H1 (cell line): ENCODE data around the gene FXR1. TPM values are rescaled to one million over a fixed set of nuclear protein-coding genes. Genes with fewer than 3 reads are reported as not detected.

Source experiments
- CTCF ChIA-PET: fragments of 300-600 bp; sonication (Branson Sonifier 250); formaldehyde crosslinking; loops from one replicate; lab custom pipeline; 2021; ENCODE audit not compliant: partially characterized antibody; lab: Charles Lee
- POLR2A ChIA-PET: fragments of 300-600 bp; sonication (Branson Sonifier 250); formaldehyde crosslinking; loops from one replicate; lab custom pipeline; 2021; ENCODE audit warnings: inconsistent platforms; ENCODE audit not compliant: partially characterized antibody; lab: Charles Lee
- DNase-seq, 2 experiments: peaks; one replicate each; pipeline versions ENCODE4 v3.0.0 to v3.0.0-alpha.2; 2010 to 2022; ENCODE audit warnings: low spot score in 2 of 2, low read depth in 1 of 2, mixed read lengths in 1 of 2
- FAIRE-seq: peaks from 2 replicates; lab custom pipeline; 2011; peaks lifted over from hg19 to GRCh38; lab: Jason Lieb, UNC
- H2AFZ ChIP-seq: 2 replicates; pipeline ENCODE4 v1.8.1; 2012; ENCODE audit warnings: low read length, inconsistent platforms
- H2AK5ac ChIP-seq: 2 replicates; pipeline ENCODE4 v1.6.1; 2013; ENCODE audit warnings: low read depth, low read length
- H2BK120ac ChIP-seq: replicated peaks from 2 replicates; pipeline ENCODE3; 2013; ENCODE audit warnings: low read depth, low read length, inconsistent platforms
- H2BK12ac ChIP-seq: 2 replicates; pipeline ENCODE4 v1.6.1; 2013; ENCODE audit warnings: low read depth, low read length
- H2BK15ac ChIP-seq: 2 replicates; pipeline ENCODE4 v1.6.1; 2013; ENCODE audit warnings: low read length
- H2BK20ac ChIP-seq: 2 replicates; pipeline ENCODE4 v1.6.1; 2013; ENCODE audit warnings: low read length
- H2BK5ac ChIP-seq: 2 replicates; pipeline ENCODE4 v1.6.1; 2013; ENCODE audit warnings: low read depth, low read length
- H3K14ac ChIP-seq: 2 replicates; pipeline ENCODE4 v1.6.1; 2013; ENCODE audit warnings: inconsistent platforms; ENCODE audit not compliant: insufficient read length
- H3K18ac ChIP-seq: 2 replicates; pipeline ENCODE4 v1.6.1; 2013; ENCODE audit warnings: low read length; ENCODE audit errors: extremely low read depth
- H3K23ac ChIP-seq: 2 replicates; pipeline ENCODE4 v1.6.1; 2013; ENCODE audit warnings: inconsistent platforms; ENCODE audit not compliant: insufficient read length
- H3K23me2 ChIP-seq: 2 replicates; pipeline ENCODE4 v1.6.1; 2013; ENCODE audit warnings: low read depth, low read length
- H3K27ac ChIP-seq: 2 replicates; pipeline ENCODE4 v1.6.1; 2011; ENCODE audit warnings: low read depth, low read length, inconsistent platforms
- H3K27me3 ChIP-seq, 4 experiments: replicated peaks in 1 of 4; 1 replicate in 1 of 4; 2 replicates in 3 of 4; pipeline versions ENCODE4 v1.6.1 to v1.8.1; 2011 to 2013; ENCODE audit warnings: low read length in 3 of 4, mild to moderate bottlenecking in 3 of 4, inconsistent platforms in 2 of 4, mixed read lengths in 2 of 4, moderate library complexity in 1 of 4; ENCODE audit not compliant: control insufficient read depth in 3 of 4, insufficient read depth in 3 of 4; ENCODE audit errors: extremely low read depth in 1 of 4
- H3K36me3 ChIP-seq, 4 experiments: 2 replicates each; pipeline versions ENCODE4 v1.6.1 to v1.8.1; 2011 to 2013; ENCODE audit warnings: mild to moderate bottlenecking in 4 of 4, low read length in 3 of 4, moderate library complexity in 2 of 4, control low read depth in 1 of 4, inconsistent platforms in 1 of 4; ENCODE audit not compliant: insufficient read depth in 4 of 4, control insufficient read depth in 2 of 4
- H3K4ac ChIP-seq: replicated peaks from 2 replicates; pipeline ENCODE3; 2013; ENCODE audit warnings: low read length, low read depth, mixed read lengths, inconsistent platforms; ENCODE audit not compliant: insufficient read length
- H3K4me1 ChIP-seq, 4 experiments: replicated peaks in 1 of 4; 1 replicate in 1 of 4; 2 replicates in 3 of 4; pipeline versions ENCODE4 v1.6.1 to v1.8.1; 2011 to 2013; ENCODE audit warnings: low read length in 3 of 4, inconsistent platforms in 2 of 4, mixed read lengths in 1 of 4; ENCODE audit not compliant: insufficient read depth in 4 of 4, control insufficient read depth in 3 of 4
- H3K4me2 ChIP-seq, 2 experiments: 2 replicates each; pipeline versions ENCODE4 v1.6.1 to v1.8.1; 2011 to 2013; ENCODE audit warnings: low read depth in 2 of 2, low read length in 2 of 2, control low read depth in 1 of 2, inconsistent platforms in 1 of 2, mild to moderate bottlenecking in 1 of 2; ENCODE audit not compliant: insufficient read depth in 1 of 2
- H3K4me3 ChIP-seq, 4 experiments: fragments of 200-600, 300-600 bp in 1 of 4; sonication (generic), shearing (Covaris generic), sonication (Bioruptor Twin) in 1 of 4; 2 replicates each; pipeline versions ENCODE4 v1.5.1 to v1.8.1; 2011 to 2016; ENCODE audit warnings: low read length in 4 of 4, low read depth in 3 of 4, control low read depth in 2 of 4, inconsistent platforms in 2 of 4, mild to moderate bottlenecking in 2 of 4, mixed read lengths in 1 of 4, moderate library complexity in 1 of 4; ENCODE audit not compliant: insufficient read depth in 2 of 4; ENCODE audit errors: extremely low read depth in 1 of 4
- H3K56ac ChIP-seq: replicated peaks from 2 replicates; pipeline ENCODE3; 2013; ENCODE audit warnings: low read depth, mild to moderate bottlenecking, mixed read lengths, low read length, inconsistent platforms; ENCODE audit not compliant: insufficient read length
- H3K79me1 ChIP-seq: 2 replicates; pipeline ENCODE4 v1.6.1; 2013; ENCODE audit warnings: low read depth, low read length, control low read depth
- H3K79me2 ChIP-seq, 2 experiments: 2 replicates each; pipeline versions ENCODE4 v1.6.1 to v1.8.1; 2012 to 2013; ENCODE audit warnings: low read length in 2 of 2, mild to moderate bottlenecking in 2 of 2, inconsistent platforms in 1 of 2; ENCODE audit not compliant: insufficient read depth in 2 of 2, control insufficient read depth in 1 of 2
- H3K9ac ChIP-seq, 4 experiments: replicated peaks in 1 of 4; 1 replicate in 1 of 4; 2 replicates in 3 of 4; pipeline versions ENCODE4 v1.6.1 to v1.8.1; 2011 to 2013; ENCODE audit warnings: low read depth in 3 of 4, low read length in 3 of 4, control low read depth in 2 of 4, mild to moderate bottlenecking in 2 of 4, moderate library complexity in 2 of 4, inconsistent platforms in 1 of 4; ENCODE audit errors: extremely low read depth in 1 of 4
- H3K9me3 ChIP-seq, 2 experiments: 2 replicates each; pipeline versions ENCODE4 v1.6.1 to v1.8.1; 2012 to 2013; ENCODE audit warnings: mild to moderate bottlenecking in 2 of 2, moderate library complexity in 2 of 2, control low read depth in 1 of 2, inconsistent platforms in 1 of 2, low read depth in 1 of 2, low read length in 1 of 2, mixed read lengths in 1 of 2; ENCODE audit not compliant: insufficient read depth in 2 of 2
- H4K20me1 ChIP-seq, 2 experiments: replicated peaks in 1 of 2; 2 replicates each; pipeline versions ENCODE3 to v1.8.1; 2011 to 2013; ENCODE audit warnings: inconsistent platforms in 2 of 2, low read length in 2 of 2, mild to moderate bottlenecking in 1 of 2; ENCODE audit not compliant: insufficient read depth in 2 of 2, control insufficient read depth in 1 of 2
- H4K5ac ChIP-seq: 2 replicates; pipeline ENCODE4 v1.6.1; 2013; ENCODE audit warnings: low read length, low read depth, mixed read lengths, inconsistent platforms; ENCODE audit not compliant: insufficient read length
- H4K8ac ChIP-seq: 2 replicates; pipeline ENCODE4 v1.8.0; 2013; ENCODE audit warnings: mild to moderate bottlenecking, moderate library complexity, low read length, inconsistent platforms; ENCODE audit not compliant: insufficient read depth; ENCODE audit errors: extremely low read depth
- H4K91ac ChIP-seq: replicated peaks from 2 replicates; pipeline ENCODE3; 2013; ENCODE audit warnings: low read length, mixed read lengths, inconsistent platforms; ENCODE audit not compliant: insufficient read length
- BACH1 ChIP-seq: IDR thresholded peaks from 2 replicates; pipeline ENCODE4 v1.6.1; 2012; ENCODE audit warnings: low read length, improper control_type of control experiment
- CHD1 ChIP-seq: IDR thresholded peaks from 2 replicates; pipeline ENCODE4 v1.6.1; 2012; ENCODE audit warnings: low read depth, low read length, improper control_type of control experiment
- CHD2 ChIP-seq: IDR thresholded peaks from 2 replicates; pipeline ENCODE4 v1.6.1; 2012; ENCODE audit warnings: low read length, improper control_type of control experiment
- CTBP2 ChIP-seq: IDR thresholded peaks from 2 replicates; pipeline ENCODE4 v1.7.0; 2011; ENCODE audit warnings: borderline replicate concordance, mild to moderate bottlenecking, moderate library complexity, mixed read lengths, low read length; ENCODE audit not compliant: insufficient read depth, insufficient read length
- HDAC6 ChIP-seq: IDR thresholded peaks from one replicate; pipeline ENCODE4 v1.7.1; 2012; ENCODE audit warnings: low read depth, mild to moderate bottlenecking, inconsistent platforms, low read length, moderate library complexity
- JUN ChIP-seq: IDR thresholded peaks from 2 replicates; pipeline ENCODE4 v1.6.1; 2011; ENCODE audit warnings: low read depth, mild to moderate bottlenecking, improper control_type of control experiment, low read length
- KDM1A ChIP-seq: fragments of 200-600, 300-600 bp; sonication (generic); IDR thresholded peaks from 2 replicates; pipeline ENCODE4 v1.7.1; 2016; ENCODE audit warnings: mild to moderate bottlenecking, low read length, borderline replicate concordance
- MAFK ChIP-seq: IDR thresholded peaks from 2 replicates; pipeline ENCODE4 v1.6.1; 2012; ENCODE audit warnings: low read depth, mild to moderate bottlenecking, improper control_type of control experiment, low read length
- PHF8 ChIP-seq: fragments of 200-600 bp; sonication (generic); conservative IDR thresholded peaks from 2 replicates; pipeline ENCODE4 v1.7.1; 2012; ENCODE audit warnings: low read depth, mild to moderate bottlenecking, inconsistent platforms, low read length, moderate library complexity
- RBBP5 ChIP-seq: IDR thresholded peaks from 2 replicates; pipeline ENCODE4 v1.7.1; 2012; ENCODE audit warnings: low read depth, mild to moderate bottlenecking, inconsistent platforms, low read length, moderate library complexity, borderline replicate concordance
- RFX5 ChIP-seq: IDR thresholded peaks from 2 replicates; pipeline ENCODE4 v1.6.1; 2011; ENCODE audit warnings: low read depth, low read length, improper control_type of control experiment, borderline replicate concordance
- SAP30 ChIP-seq: fragments of 300-600 bp; sonication (generic); IDR thresholded peaks from 2 replicates; pipeline ENCODE4 v1.7.1; 2012; ENCODE audit warnings: low read length, moderate library complexity, mild to moderate bottlenecking, inconsistent platforms; ENCODE audit not compliant: insufficient read depth, insufficient replicate concordance
- TAF7 ChIP-seq: optimal IDR thresholded peaks from 2 replicates; pipeline ENCODE3; 2011; ENCODE audit warnings: low read depth, mild to moderate bottlenecking, inconsistent platforms, low read length, moderate library complexity, borderline replicate concordance
- TCF12 ChIP-seq: IDR thresholded peaks from 2 replicates; pipeline ENCODE4 v1.6.1; 2011; ENCODE audit warnings: low read depth, mild to moderate bottlenecking, low read length
- YY1 ChIP-seq: IDR thresholded peaks from 2 replicates; pipeline ENCODE4 v1.6.1; 2011; ENCODE audit warnings: low read depth, mild to moderate bottlenecking, low read length
- WGBS, 2 experiments: shearing (Covaris generic) in 1 of 2; methylation state at CpG; one replicate each; pipeline versions ENCODE4 v1.1.6 to v1.1.7; 2013 to 2015; ENCODE audit warnings: low lambda C conversion rate in 2 of 2, mixed read lengths in 2 of 2, inconsistent platforms in 1 of 2, low coverage in 1 of 2, missing lambda C conversion rate in 1 of 2; ENCODE audit not compliant: insufficient replicate concordance in 2 of 2, insufficient coverage in 1 of 2, insufficient read length in 1 of 2; ENCODE audit errors: extremely low coverage in 1 of 2, missing lambda C conversion rate in 1 of 2; 5-methylcytosine and 5-hydroxymethylcytosine counted together
- polyA plus RNA-seq, 7 experiments: library from polyadenylated mRNA; depleted of rRNA in 3 of 7; stranded (reverse) in 5 of 7; unstranded in 2 of 7; fragments of >200 nt in 5 of 7; fragments of 200-250 nt in 2 of 7; gene quantifications; 1 replicate in 5 of 7; 2 replicates in 1 of 7; 4 replicates in 1 of 7; pipeline versions ENCODE4 v1.2.1 to v1.2.3, GENCODE V29; 2011 to 2013; ENCODE audit warnings: missing spikeins in 2 of 7, mixed read lengths in 2 of 7
- total RNA-seq: library from RNA; stranded (reverse); fragmentation: NEBNext Ultra II Directional; extraction: Animal tissue kit (Norgen Biotek cat#: 25700); gene quantifications from 2 replicates; pipeline ENCODE4 v1.2.1, GENCODE V29; 2021

FXR1 gene
- total and polyA plus RNA-seq, 2 of the 8 experiments (the other 6 are each of a cell fraction or from before 2014, with no cell fraction given), result 108 to 283 TPM

- no peak for DNase-seq
- Histone ChIP-seq H3K79me2 (no peaks in the 10 kb centered on the region), H3K4me2 (no peak overlapping the region), H3K14ac (no peak overlapping the region), H2AFZ (peak overlapping the region; percentile 98), H2BK12ac (no peak overlapping the region), H3K56ac (no peak overlapping the region), H3K36me3 (no peaks in the 10 kb centered on the region), H3K4me1 (no peaks in the 10 kb centered on the region), H3K23ac (no peak overlapping the region), H3K27me3 (no peaks in the 10 kb centered on the region), H4K5ac (no peak overlapping the region), H3K23me2 (no peaks in the 10 kb centered on the region), H2BK15ac (no peak overlapping the region), H2BK20ac (no peak overlapping the region; the same call in 1 of the 2 replicates), H3K27ac (peak overlapping the region; percentile 26; the same call in 1 of the 2 replicates), H3K79me1 (no peaks in the 10 kb centered on the region), H3K9me3 (no peaks in the 10 kb centered on the region), H2BK5ac (no peak overlapping the region; the same call in 1 of the 2 replicates), H4K91ac (no peak overlapping the region), H3K4me3 (no peak overlapping the region), H3K18ac (no peak overlapping the region), H2BK120ac (no peak overlapping the region), H4K8ac (no peak overlapping the region), H2AK5ac (no peak overlapping the region), H3K4ac (no peak overlapping the region), H4K20me1 (no peaks in the 10 kb centered on the region), H3K9ac (no peak overlapping the region)
- CTCF ChIA-PET, result no interaction called here
- POLR2A ChIA-PET, result no interaction called here
- WGBS, 2 experiments, result 63% methylated on average over 6 of the region's 6 CpGs; no CpG with 5 or more reads in 1 of the 2 experiments
- no peak for FAIRE-seq
- TF ChIP-seq KDM1A (no peak), RBBP5 (no peak), TCF12 (no peak), TAF7 (no peak), HDAC6 (no peak), CHD1 (no peak), SAP30 (no peak), RFX5 (no peak), CHD2 (no peak), BACH1 (no peak), CTBP2 (no peak), MAFK (no peak), YY1 (no peak), PHF8 (no peak), JUN (no peak)
These were observed 23.4 kb upstream of the FXR1 start for GRCh38 chr3:180888992-180889560.
